Activated naive CD8-positive, alpha-beta T cell treated with anti-CD3 and anti-CD28 coated beads for 36 hours (primary cell): Measurements from ENCODE around the gene PHOSPHO1. TPM values are rescaled to one million over a fixed set of nuclear protein-coding genes. Genes with fewer than 3 reads are reported as not detected.
"Not testable (repeated sequence)": the region's sequence is repeated elsewhere in the genome, so short reads cannot be mapped to it uniquely, and the experiment has no call there.

Experiments used
- DNase-seq: peaks from one replicate; pipeline ENCODE4 v3.0.0; 2021
- H3K27ac Mint-ChIP-seq: one replicate; pipeline ENCODE4 v1.8.0; 2022; ENCODE audit warnings: mild to moderate bottlenecking, moderate library complexity, mixed read lengths
- H3K27me3 Mint-ChIP-seq: one replicate; pipeline ENCODE4 v1.8.0; 2022; ENCODE audit warnings: mild to moderate bottlenecking, mixed read lengths
- H3K36me3 Mint-ChIP-seq: one replicate; pipeline ENCODE4 v1.8.0; 2021; ENCODE audit warnings: mild to moderate bottlenecking, mixed read lengths
- H3K4me1 Mint-ChIP-seq: one replicate; pipeline ENCODE4 v1.8.0; 2021; ENCODE audit warnings: mixed read lengths
- H3K4me3 Mint-ChIP-seq: one replicate; pipeline ENCODE4 v1.8.0; 2022; ENCODE audit warnings: mild to moderate bottlenecking, moderate library complexity, mixed read lengths
- H3K9me3 Mint-ChIP-seq: one replicate; pipeline ENCODE4 v1.8.0; 2022; ENCODE audit warnings: mixed read lengths
- total RNA-seq, 2 experiments: library from RNA; stranded (reverse); gene quantifications; one replicate each; pipeline ENCODE4 v1.2.3, GENCODE V29; 2021

The PHOSPHO1 gene
- total RNA-seq: not detected

- Mint-ChIP-seq H3K4me1 (peaks cover 15% of the 10 kb centered on the region), H3K27me3 (peaks cover 23% of the 10 kb centered on the region), H3K36me3 (no peaks in the 10 kb centered on the region), H3K9me3 (no peaks in the 10 kb centered on the region), H3K27ac (no peak within 1 kb of the TSS), H3K4me3 (peak within 1 kb of the TSS; percentile 83)
- peak; percentile 90 for DNase-seq
Measured at GRCh38 chr17:49230636-49231562, at the start of gene PHOSPHO1. Gene PHOSPHO1, minus strand, starts transcription at chr17:49230787. Its CDS starts 4,096 bp downstream, at chr17:49226691.

DNA sequence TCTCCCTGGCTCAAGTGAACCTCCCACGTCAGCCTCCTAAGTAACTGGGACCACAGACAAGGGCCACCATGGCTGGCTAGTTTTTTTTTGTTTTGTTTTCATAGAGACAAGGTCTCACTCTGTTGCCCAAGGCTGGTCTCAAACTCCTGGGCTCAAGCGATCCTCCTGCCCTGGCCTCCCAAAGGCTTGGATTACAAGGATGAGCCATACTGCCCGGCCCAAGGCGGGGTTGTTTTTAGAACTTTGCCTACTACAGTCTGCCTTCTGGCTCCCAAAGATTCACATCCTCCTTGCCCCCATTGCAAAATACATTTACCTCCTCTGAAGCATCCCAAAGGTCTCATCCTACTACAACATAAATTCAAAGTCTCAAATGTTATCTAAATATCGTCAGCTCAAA, 49.5 kb upstream of the PHOSPHO1 start:
- no peak for DNase-seq
- Mint-ChIP-seq H3K9me3 (no peaks in the 10 kb centered on the region), H3K4me3 (no peak overlapping the region), H3K36me3 (no peaks in the 10 kb centered on the region), H3K27ac (no peak overlapping the region), H3K4me1 (no peaks in the 10 kb centered on the region), H3K27me3 (no peaks in the 10 kb centered on the region)

DNA sequence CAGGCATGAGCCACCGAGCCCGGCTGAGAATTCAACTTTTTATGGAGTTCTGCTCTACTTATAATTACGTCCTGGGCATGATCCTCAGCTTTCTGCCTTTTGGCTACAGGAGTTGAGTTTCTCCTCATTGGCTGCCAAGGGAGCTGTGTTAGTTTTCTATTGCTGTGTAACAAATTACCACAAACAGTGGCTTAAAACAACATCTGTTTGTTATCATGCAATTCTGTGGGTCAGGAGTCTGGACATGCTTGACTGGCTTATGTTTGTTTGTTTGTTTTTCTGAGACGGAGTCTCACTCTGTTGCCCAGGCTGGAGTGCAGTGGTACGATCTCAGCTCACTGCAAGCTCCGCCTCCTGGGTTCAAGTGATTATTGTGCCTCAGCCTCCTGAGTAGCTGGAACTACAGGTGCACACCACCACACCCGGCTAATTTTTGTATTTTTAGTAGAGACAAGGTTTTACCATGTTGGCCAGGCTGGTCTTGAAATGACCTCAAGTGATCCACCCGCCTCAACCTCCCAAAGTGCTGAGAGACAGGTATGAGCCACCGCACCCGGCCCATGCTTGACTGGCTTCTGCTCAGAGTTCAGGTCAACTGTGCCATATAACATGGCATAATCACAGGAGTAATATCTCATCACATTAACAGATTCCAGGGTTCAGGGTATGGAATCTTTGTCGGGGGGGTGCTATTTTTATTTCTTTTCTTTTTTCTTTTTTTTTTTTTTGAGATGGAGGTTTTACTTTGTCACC, 48.9 kb upstream of the PHOSPHO1 start:
- H3K36me3 Mint-ChIP-seq, H3K9me3 Mint-ChIP-seq, H3K27ac Mint-ChIP-seq, H3K27me3 Mint-ChIP-seq, DNase-seq, H3K4me1 Mint-ChIP-seq, H3K4me3 Mint-ChIP-seq: not testable (repeated sequence)

DNA sequence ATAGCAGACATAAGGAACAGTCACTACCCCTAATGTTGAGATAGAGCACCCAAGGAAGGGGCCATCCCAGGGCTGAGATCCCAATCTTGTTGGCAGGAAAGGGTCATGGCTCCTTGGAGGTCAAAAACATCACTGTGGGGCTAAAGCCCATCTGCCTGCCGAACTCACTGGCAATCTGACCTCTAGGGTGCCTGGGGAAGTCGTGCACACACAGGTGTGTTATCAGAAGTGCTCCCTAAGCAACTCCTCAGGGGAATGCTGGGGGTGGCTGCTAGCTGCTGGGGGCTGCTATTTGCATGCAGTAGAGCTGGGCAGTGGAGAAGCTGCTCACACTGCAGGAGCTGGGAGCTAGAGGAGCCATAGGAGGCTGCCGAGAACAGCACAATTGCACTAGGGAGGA, 47.5 kb upstream of the PHOSPHO1 start:
- no peak for DNase-seq
- Mint-ChIP-seq H3K4me3 (no peak overlapping the region), H3K9me3 (no peaks in the 10 kb centered on the region), H3K27me3 (no peaks in the 10 kb centered on the region), H3K27ac (no peak overlapping the region), H3K4me1 (no peaks in the 10 kb centered on the region), H3K36me3 (no peaks in the 10 kb centered on the region)

GRCh38 chr17:49277638-49278037, 47.1 kb upstream of the PHOSPHO1 start:
- DNase-seq: no peak
- H3K4me3 Mint-ChIP-seq: no peak overlapping the region
- H3K9me3 Mint-ChIP-seq: no peaks in the 10 kb centered on the region
- no peak overlapping the region for H3K27ac Mint-ChIP-seq
- H3K4me1 Mint-ChIP-seq: no peaks in the 10 kb centered on the region
- H3K27me3 Mint-ChIP-seq: no peaks in the 10 kb centered on the region
- no peaks in the 10 kb centered on the region for H3K36me3 Mint-ChIP-seq

DNA sequence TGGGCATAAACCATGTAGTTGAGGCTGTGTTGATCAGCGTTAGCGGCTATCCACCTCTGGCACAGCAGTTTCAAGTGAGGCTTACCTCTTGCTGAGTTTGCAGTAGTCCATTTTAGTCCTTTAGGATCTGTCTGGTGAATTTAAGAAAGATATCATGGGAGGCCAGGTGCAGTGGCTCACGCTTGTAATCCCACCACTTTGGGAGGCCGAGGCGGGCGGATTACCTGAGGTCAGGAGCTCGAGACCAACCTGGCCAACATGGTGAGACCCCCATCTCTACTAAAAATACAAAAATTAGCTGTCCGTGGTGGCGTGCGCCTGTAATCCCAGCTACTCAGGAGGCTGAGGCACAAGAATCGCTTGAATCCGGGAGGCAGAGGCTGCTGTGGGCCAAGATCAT, 45.4 kb upstream of the PHOSPHO1 start:
- not testable (repeated sequence) for H3K36me3 Mint-ChIP-seq, H3K4me3 Mint-ChIP-seq, H3K9me3 Mint-ChIP-seq, DNase-seq, H3K27me3 Mint-ChIP-seq, H3K4me1 Mint-ChIP-seq, H3K27ac Mint-ChIP-seq

- H3K4me1 Mint-ChIP-seq: no peaks in the 10 kb centered on the region
- no peak overlapping the region for H3K4me3 Mint-ChIP-seq
- no peak overlapping the region for H3K27ac Mint-ChIP-seq
- H3K36me3 Mint-ChIP-seq: no peaks in the 10 kb centered on the region
- no peaks in the 10 kb centered on the region for H3K9me3 Mint-ChIP-seq
- H3K27me3 Mint-ChIP-seq: peaks cover 7% of the 10 kb centered on the region
- DNase-seq: no peak
Measured at GRCh38 chr17:49269356-49269755, 38.8 kb upstream of the PHOSPHO1 start.

GRCh38 chr17:49267912-49268311, 37.3 kb upstream of the PHOSPHO1 start:
- H3K27me3 Mint-ChIP-seq: peaks cover 7% of the 10 kb centered on the region
- no peak for DNase-seq
- no peak overlapping the region for H3K27ac Mint-ChIP-seq
- H3K36me3 Mint-ChIP-seq: no peaks in the 10 kb centered on the region
- no peaks in the 10 kb centered on the region for H3K9me3 Mint-ChIP-seq
- H3K4me3 Mint-ChIP-seq: no peak overlapping the region
- H3K4me1 Mint-ChIP-seq: no peaks in the 10 kb centered on the region

GRCh38 chr17:49266233-49266632, 35.6 kb upstream of the PHOSPHO1 start:
- Mint-ChIP-seq H3K27me3 (peaks cover 9% of the 10 kb centered on the region), H3K4me3 (no peak overlapping the region), H3K27ac (no peak overlapping the region), H3K36me3 (no peaks in the 10 kb centered on the region), H3K4me1 (peaks cover 1% of the 10 kb centered on the region), H3K9me3 (no peaks in the 10 kb centered on the region)
- no peak for DNase-seq

GRCh38 chr17:49261540-49261939, 31.0 kb upstream of the PHOSPHO1 start:
- not testable (repeated sequence) for DNase-seq, H3K9me3 Mint-ChIP-seq, H3K27ac Mint-ChIP-seq, H3K4me3 Mint-ChIP-seq, H3K36me3 Mint-ChIP-seq
- H3K27me3 Mint-ChIP-seq: peaks cover 15% of the 10 kb centered on the region
- H3K4me1 Mint-ChIP-seq: peaks cover 11% of the 10 kb centered on the region

- H3K36me3 Mint-ChIP-seq: no peaks in the 10 kb centered on the region
- peaks cover 11% of the 10 kb centered on the region for H3K4me1 Mint-ChIP-seq
- peaks cover 15% of the 10 kb centered on the region for H3K27me3 Mint-ChIP-seq
- peak; percentile 9 for DNase-seq
- H3K9me3 Mint-ChIP-seq: no peaks in the 10 kb centered on the region
- peak overlapping the region; percentile 72 for H3K27ac Mint-ChIP-seq
- peak overlapping the region; percentile 78 for H3K4me3 Mint-ChIP-seq
Measured at GRCh38 chr17:49260817-49261291, 30.3 kb upstream of the PHOSPHO1 start.

DNA sequence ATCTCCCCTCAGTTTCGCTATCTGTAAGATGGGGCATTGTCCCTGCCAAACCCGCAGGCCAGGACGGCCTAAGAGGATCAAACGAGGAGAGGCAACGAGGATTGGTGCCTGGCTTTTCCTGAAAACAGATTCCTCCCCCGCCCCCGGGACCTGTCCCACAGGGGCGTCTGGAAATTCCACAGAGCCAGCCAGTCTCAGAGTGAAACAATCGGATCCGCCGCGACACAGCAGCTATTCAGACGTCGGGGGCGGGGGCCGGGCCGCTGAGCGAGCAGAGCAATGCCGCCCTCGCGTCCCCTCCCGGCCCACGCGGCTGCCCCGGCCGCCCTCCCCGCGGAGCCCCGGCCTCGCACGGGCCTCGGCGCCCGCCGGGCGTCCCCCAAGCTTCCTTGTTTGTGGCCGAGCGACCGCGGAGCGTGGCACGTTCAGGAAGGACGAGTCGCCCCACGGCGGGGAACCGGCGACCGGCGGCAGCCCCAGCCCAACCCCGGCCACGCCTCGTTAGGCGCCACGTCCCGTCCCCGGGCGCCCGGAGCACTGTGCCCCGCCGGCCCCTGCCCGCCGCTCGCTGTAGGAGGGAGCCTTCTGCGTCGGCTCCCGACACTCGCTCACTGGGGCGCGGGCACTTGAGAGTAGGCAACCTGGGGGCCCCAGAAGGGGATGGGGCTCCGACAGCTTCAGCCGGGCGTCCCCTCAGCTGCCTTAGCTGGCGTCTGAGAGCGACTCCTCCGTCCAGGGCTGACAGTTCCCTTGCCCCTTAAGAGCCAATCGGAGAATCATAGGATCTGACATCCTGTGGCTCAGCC, 29.6 kb upstream of the PHOSPHO1 start:
- Mint-ChIP-seq H3K27ac (peak overlapping the region; percentile 79), H3K27me3 (peaks cover 14% of the 10 kb centered on the region), H3K4me3 (peak overlapping the region; percentile 80), H3K9me3 (no peaks in the 10 kb centered on the region), H3K4me1 (peaks cover 11% of the 10 kb centered on the region), H3K36me3 (no peaks in the 10 kb centered on the region)
- peak; percentile 62 for DNase-seq

DNA sequence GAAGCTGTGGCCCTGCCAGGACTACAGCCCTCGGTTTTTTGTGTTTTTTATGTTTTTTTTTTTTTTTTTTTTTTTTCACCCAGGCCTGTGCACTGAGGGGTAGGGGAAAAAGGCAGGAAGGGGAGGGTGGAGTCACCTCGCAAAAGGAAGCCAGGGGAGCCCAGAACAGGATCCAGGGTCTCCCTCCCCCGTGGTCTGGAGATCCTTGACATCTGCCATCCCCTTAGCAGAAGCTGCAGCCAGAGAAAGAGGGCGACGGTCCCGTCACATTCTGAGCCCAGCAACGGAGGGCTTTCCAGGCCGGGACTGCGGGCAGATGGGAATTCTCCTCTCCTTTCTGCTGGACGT, 29.1 kb upstream of the PHOSPHO1 start:
- Mint-ChIP-seq H3K9me3 (no peaks in the 10 kb centered on the region), H3K4me3 (peak overlapping the region; percentile 80), H3K27me3 (peaks cover 8% of the 10 kb centered on the region), H3K36me3 (no peaks in the 10 kb centered on the region), H3K27ac (peak overlapping the region; percentile 79), H3K4me1 (peaks cover 11% of the 10 kb centered on the region)
- no peak for DNase-seq

DNA sequence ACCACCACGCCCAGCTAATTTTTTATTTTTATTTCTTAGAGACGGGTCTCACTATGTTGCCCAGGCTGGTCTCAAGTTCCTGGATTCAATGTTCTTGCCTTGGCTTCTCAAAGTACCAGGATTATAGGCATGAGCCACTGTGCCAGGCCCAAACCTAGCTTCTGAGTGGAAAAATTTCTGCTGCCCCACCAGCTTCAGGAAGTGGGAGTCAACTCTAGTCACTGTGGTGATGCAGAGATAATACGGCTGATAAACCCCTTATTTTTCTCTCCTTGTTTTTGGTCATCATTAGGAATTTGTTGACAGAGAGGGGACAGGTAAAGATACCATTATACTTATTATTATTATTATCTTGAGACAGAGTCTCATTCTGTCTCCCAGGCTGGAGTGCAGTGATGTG, 27.8 kb upstream of the PHOSPHO1 start:
- Mint-ChIP-seq H3K27me3 (peaks cover 7% of the 10 kb centered on the region), H3K4me3 (no peak overlapping the region), H3K27ac (no peak overlapping the region), H3K4me1 (peaks cover 11% of the 10 kb centered on the region), H3K36me3 (no peaks in the 10 kb centered on the region), H3K9me3 (no peaks in the 10 kb centered on the region)
- no peak for DNase-seq

- Mint-ChIP-seq H3K4me3 (no peak overlapping the region), H3K9me3 (no peaks in the 10 kb centered on the region), H3K27me3 (no peaks in the 10 kb centered on the region), H3K36me3 (no peaks in the 10 kb centered on the region), H3K4me1 (peaks cover 2% of the 10 kb centered on the region), H3K27ac (no peak overlapping the region)
- DNase-seq: no peak
Measured at GRCh38 chr17:49255125-49255524, 24.5 kb upstream of the PHOSPHO1 start.
